Measurements from ENCODE around the gene RNF157. TPM values are rescaled to one million over a fixed set of nuclear protein-coding genes. Genes with fewer than 3 reads are reported as not detected.

The RNF157 gene
- total and polyA plus RNA-seq, 2 of the 13 experiments (the other 11 are each of a cell fraction or from before 2014, with no cell fraction given), result 0.44 to 1.5 TPM

GRCh38 chr17:76265624-76266243 lies 25.4 kb upstream of the RNF157 start (continued):
- TF ChIP-seq BATF2 (CRISPR knock-in tag; IDR thresholded peaks at IDR 0.05) (no peak), ZNF484 (CRISPR knock-in tag; IDR thresholded peaks at IDR 0.05; ENCODE audit: borderline replicate concordance, low read depth) (no peak), ZNF441 (CRISPR knock-in tag; IDR thresholded peaks at IDR 0.05; ENCODE audit: borderline replicate concordance) (no peak), MIER2 (CRISPR knock-in tag; IDR thresholded peaks at IDR 0.05) (no peak), ZFP82 (CRISPR knock-in tag; IDR thresholded peaks at IDR 0.05; ENCODE audit: borderline replicate concordance) (no peak), FOXA3 (CRISPR knock-in tag; IDR thresholded peaks at IDR 0.05) (peak; percentile 93), ATF7-NPFF (CRISPR knock-in tag; IDR thresholded peaks at IDR 0.05; ENCODE audit: low read depth) (0 out of 2 replicates have a peak, but pooled peaks have one; percentile 44), MXD1 (CRISPR knock-in tag; IDR thresholded peaks at IDR 0.05) (peak; percentile 59; the same call in 1 of the 2 replicates), ZMAT5 (CRISPR knock-in tag; IDR thresholded peaks at IDR 0.05; ENCODE audit: borderline replicate concordance, low read depth) (no peak), ZNF136 (CRISPR knock-in tag; IDR thresholded peaks at IDR 0.05; ENCODE audit: low read depth) (no peak), ZNF580 (CRISPR knock-in tag; IDR thresholded peaks at IDR 0.05; ENCODE audit: borderline replicate concordance, low read depth) (no peak), RBFOX2 (IDR thresholded peaks at IDR 0.05; ENCODE audit: low read depth, low read length) (peak; percentile 78), POLR2A (IDR thresholded peaks at IDR 0.05; ENCODE audit: insufficient read depth in 1 of 2, low read depth in 2 of 2, low read length in 2 of 2) (no peak), ETV6 (CRISPR knock-in tag; conservative IDR thresholded peaks at IDR 0.05) (no peak), SUZ12 (IDR thresholded peaks at IDR 0.05; ENCODE audit: low read depth, low read length) (no peak), ZHX2 (IDR thresholded peaks at IDR 0.05; ENCODE audit: low read depth) (peak; percentile 86; the same call in 1 of the 2 replicates), ZHX2 (CRISPR knock-in tag; IDR thresholded peaks at IDR 0.05; ENCODE audit: borderline replicate concordance) (no peak), ZBTB25 (CRISPR knock-in tag; IDR thresholded peaks at IDR 0.05) (no peak), ZNF569 (CRISPR knock-in tag; IDR thresholded peaks at IDR 0.05; ENCODE audit: borderline replicate concordance) (no peak), CREM (IDR thresholded peaks at IDR 0.05) (no peak), CREM (CRISPR knock-in tag; IDR thresholded peaks at IDR 0.05) (no peak), PRMT3 (CRISPR knock-in tag; IDR thresholded peaks at IDR 0.05; ENCODE audit: borderline replicate concordance, low read depth) (no peak), ZKSCAN1 (IDR thresholded peaks at IDR 0.05; ENCODE audit: low read length) (no peak)
